Kidney epithelial cell (primary cell): ENCODE measurements around the gene THEM5. TPM values are rescaled to one million over a fixed set of nuclear protein-coding genes. Genes with fewer than 3 reads are reported as not detected.

Experiments used
- DNase-seq: peaks from one replicate; pipeline ENCODE4 v3.0.0-alpha.2; 2010; ENCODE audit warnings: low read depth
- H3K27me3 ChIP-seq: 2 replicates; pipeline ENCODE4 v1.6.0; 2011; ENCODE audit warnings: low read length; ENCODE audit not compliant: control insufficient read depth, insufficient read depth
- H3K36me3 ChIP-seq: 2 replicates; pipeline ENCODE4 v1.5.1; 2011; ENCODE audit warnings: low read length; ENCODE audit not compliant: control insufficient read depth, insufficient read depth
- H3K4me3 ChIP-seq: 2 replicates; pipeline ENCODE4 v1.5.1; 2011; ENCODE audit warnings: low read depth, mild to moderate bottlenecking, control low read depth, low read length
- total RNA-seq: library from RNA; depleted of rRNA; stranded (reverse); fragments of >200 nt; gene quantifications from 2 replicates; pipeline ENCODE4 v1.2.3, GENCODE V29; 2015
- TF ChIP-seq, protein P1 (sequence below): IDR thresholded peaks from 2 replicates; pipeline ENCODE4 v1.5.1; 2011; ENCODE audit warnings: mild to moderate bottlenecking, moderate library complexity, low read length, control low read depth, inconsistent platforms; ENCODE audit not compliant: insufficient read depth, poor library complexity, severe bottlenecking

THEM5 gene
- total RNA-seq, 1 donor from 2014 or later = not detected

DNA sequence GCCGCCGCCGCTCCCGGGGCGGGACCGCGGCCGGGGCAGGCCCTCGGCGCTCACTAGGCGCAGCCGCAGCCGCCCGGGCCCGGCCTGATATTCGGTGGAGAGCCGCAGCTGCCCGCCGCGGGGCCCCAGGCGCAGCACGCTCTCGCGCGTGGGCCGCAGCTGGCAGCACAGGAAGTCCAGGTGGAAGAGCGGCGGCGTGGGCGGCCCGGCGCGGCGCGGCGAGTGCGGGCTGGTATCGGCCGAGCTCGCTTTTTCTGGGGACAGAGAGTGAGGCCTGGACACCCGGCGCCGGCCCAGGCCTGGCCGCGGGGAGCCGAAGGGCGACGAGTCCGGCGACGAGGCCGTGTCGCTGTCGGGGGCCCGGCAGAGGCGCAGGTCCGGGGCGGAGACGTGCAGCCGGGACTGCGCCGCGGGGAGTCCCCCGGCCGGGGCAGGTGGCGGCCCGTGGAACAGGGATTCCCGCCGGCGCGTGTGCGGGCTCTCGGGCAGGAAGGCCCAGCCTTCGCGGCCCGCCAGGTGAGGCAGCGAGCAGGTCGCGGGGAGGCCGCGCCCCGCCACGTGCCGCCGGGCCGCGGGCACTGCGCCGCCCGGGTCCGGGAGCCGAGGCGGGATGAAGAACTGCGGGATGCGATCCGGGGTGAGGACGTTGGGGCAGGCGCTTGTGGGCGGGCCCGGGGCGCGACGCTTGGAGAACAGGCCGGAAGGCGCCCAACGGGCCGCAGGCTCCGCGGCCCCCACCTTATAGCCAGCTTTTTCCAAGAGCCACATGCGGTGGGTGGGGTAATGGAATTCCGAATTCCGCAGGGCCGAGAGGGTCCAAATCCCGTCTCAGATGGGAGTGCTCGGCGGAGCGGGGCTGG, 15.1 kb downstream of the THEM5 start:
- no peak for DNase-seq
- peak overlapping the region; percentile 20 for H3K4me3 ChIP-seq
- TF ChIP-seq, protein P1, sequence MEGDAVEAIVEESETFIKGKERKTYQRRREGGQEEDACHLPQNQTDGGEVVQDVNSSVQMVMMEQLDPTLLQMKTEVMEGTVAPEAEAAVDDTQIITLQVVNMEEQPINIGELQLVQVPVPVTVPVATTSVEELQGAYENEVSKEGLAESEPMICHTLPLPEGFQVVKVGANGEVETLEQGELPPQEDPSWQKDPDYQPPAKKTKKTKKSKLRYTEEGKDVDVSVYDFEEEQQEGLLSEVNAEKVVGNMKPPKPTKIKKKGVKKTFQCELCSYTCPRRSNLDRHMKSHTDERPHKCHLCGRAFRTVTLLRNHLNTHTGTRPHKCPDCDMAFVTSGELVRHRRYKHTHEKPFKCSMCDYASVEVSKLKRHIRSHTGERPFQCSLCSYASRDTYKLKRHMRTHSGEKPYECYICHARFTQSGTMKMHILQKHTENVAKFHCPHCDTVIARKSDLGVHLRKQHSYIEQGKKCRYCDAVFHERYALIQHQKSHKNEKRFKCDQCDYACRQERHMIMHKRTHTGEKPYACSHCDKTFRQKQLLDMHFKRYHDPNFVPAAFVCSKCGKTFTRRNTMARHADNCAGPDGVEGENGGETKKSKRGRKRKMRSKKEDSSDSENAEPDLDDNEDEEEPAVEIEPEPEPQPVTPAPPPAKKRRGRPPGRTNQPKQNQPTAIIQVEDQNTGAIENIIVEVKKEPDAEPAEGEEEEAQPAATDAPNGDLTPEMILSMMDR = no peak
- peaks cover 17% of the 10 kb centered on the region for H3K27me3 ChIP-seq
- no peaks in the 10 kb centered on the region for H3K36me3 ChIP-seq

DNA sequence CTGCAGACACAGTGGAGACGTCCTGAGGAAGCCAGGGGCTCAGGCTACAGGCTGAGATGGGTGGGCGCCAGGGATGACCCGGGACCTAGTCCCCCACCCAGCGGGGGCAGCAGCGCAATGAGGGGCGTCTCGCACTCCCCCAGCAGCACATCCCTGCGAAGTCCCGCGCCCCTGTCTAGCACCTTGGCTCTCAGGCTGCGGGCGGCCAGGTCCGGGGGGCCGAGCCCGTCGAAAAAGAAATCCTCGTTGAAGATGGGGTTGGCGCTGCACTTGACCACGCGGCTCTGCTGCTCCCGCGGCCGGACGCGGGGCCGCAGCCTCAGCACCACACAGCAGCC, 15.7 kb downstream of the THEM5 start:
- DNase-seq = no peak
- TF ChIP-seq, protein P1 = no peak
- Histone ChIP-seq H3K27me3 (peaks cover 17% of the 10 kb centered on the region), H3K36me3 (no peaks in the 10 kb centered on the region), H3K4me3 (no peak overlapping the region)

GRCh38 chr1:151837197-151837596, 16.3 kb downstream of the THEM5 start:
- peaks cover 17% of the 10 kb centered on the region for H3K27me3 ChIP-seq
- no peak overlapping the region for H3K4me3 ChIP-seq
- TF ChIP-seq, protein P1 = no peak
- DNase-seq = no peak
- H3K36me3 ChIP-seq = no peaks in the 10 kb centered on the region

DNA sequence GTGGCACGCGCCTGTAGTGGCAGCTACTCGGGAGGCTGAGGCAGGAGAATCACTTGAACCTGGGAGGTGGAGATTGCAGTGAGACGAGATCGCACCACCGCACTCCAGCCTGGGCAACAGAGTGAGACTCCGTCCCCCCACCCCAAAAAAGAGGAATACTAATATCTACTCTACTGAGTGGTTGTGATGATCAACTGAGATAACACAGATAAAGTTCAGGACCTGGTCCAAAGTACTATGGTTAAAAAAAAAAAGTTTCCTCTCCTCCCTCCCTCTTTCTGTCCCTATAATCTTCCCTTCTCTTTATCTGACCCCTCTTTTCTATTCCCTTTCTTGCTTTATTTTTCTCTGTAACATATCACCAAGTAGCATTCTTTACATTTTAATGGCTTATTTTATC, 17.9 kb downstream of the THEM5 start:
- H3K36me3 ChIP-seq = no peaks in the 10 kb centered on the region
- H3K4me3 ChIP-seq = no peak overlapping the region
- peaks cover 17% of the 10 kb centered on the region for H3K27me3 ChIP-seq
- TF ChIP-seq, protein P1 = no peak
- DNase-seq = no peak

- H3K36me3 ChIP-seq = no peaks in the 10 kb centered on the region
- no peak for DNase-seq
- H3K4me3 ChIP-seq = no peak overlapping the region
- TF ChIP-seq, protein P1 = no peak
- peaks cover 10% of the 10 kb centered on the region for H3K27me3 ChIP-seq
Observed at GRCh38 chr1:151834239-151834638, 19.3 kb downstream of the THEM5 start.
